Erythroblast (primary cell): ENCODE results near the gene IGLL5.
"Not testable (repeated sequence)": the region's sequence is repeated elsewhere in the genome, so short reads cannot be mapped to it uniquely, and the experiment has no call there.

Experiments
- DNase-seq, 2 experiments: peaks; one replicate each; lab custom pipeline; 2025; lab: John Stamatoyannopoulos, UW
- GATA1 ChIP-seq: IDR thresholded peaks from 2 replicates; pipeline ENCODE4 v1.6.1; 2011; ENCODE audit warnings: low read depth, mild to moderate bottlenecking, control low read depth, low read length, moderate library complexity
- POLR2A ChIP-seq: IDR thresholded peaks from 2 replicates; pipeline ENCODE4 v1.6.1; 2011; ENCODE audit warnings: mild to moderate bottlenecking, low read length

Gene IGLL5

GRCh38 chr22:22914726-22915669 is 27.4 kb downstream of the IGLL5 start:
- no peak for TF ChIP-seq POLR2A
- no peak for TF ChIP-seq GATA1
- no peak for DNase-seq

GRCh38 chr22:22915670-22916035 is 28.0 kb downstream of the IGLL5 start:
- TF ChIP-seq POLR2A (no peak), GATA1 (no peak)
- DNase-seq: no peak

- TF ChIP-seq GATA1 (no peak), POLR2A (no peak)
- DNase-seq: no peak
These were observed 28.8 kb downstream of the IGLL5 start for GRCh38 chr22:22916215-22916951.

- DNase-seq: no peak
- TF ChIP-seq GATA1: no peak
- TF ChIP-seq POLR2A: no peak
These were observed 29.3 kb downstream of the IGLL5 start for GRCh38 chr22:22916952-22917290.

- DNase-seq: no peak
- TF ChIP-seq GATA1: no peak
- TF ChIP-seq POLR2A: no peak
These were observed 29.8 kb downstream of the IGLL5 start for GRCh38 chr22:22917377-22917776.

GRCh38 chr22:22918297-22918965 is 30.8 kb downstream of the IGLL5 start:
- no peak for TF ChIP-seq POLR2A
- TF ChIP-seq GATA1: no peak
- DNase-seq: no peak

- no peak for DNase-seq
- TF ChIP-seq GATA1 (no peak), POLR2A (no peak)
These were observed 31.4 kb downstream of the IGLL5 start for GRCh38 chr22:22919041-22919440.

DNA sequence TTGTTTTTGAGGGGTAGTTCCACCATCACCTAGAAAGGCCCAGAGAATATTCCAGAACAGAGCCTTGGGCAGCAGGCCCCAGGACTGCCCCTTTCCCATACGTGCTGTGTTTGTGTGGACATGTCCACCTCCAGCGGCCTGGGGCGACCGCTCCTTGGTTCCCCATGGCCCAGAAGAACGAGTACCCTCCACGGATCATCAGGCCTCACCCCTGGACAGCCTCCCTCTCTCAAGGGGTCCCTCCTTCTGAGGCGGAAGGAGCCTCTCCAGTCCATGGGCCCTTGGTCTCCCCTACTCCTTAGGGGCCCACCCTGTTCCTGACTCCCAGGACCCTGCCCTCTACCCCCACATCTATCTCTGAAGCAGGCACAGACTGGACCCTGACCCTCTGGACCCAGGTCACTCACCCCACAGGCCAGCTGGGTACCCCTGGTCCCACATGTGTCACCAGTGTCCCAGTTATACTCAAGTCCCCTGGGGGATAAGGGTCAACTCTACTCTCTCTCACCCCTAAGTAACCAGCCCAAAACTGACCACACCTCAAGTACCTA is 32.6 kb downstream of the IGLL5 start:
- no peak for DNase-seq
- TF ChIP-seq POLR2A (no peak), GATA1 (no peak)

- DNase-seq: no peak
- no peak for TF ChIP-seq GATA1
- TF ChIP-seq POLR2A: no peak
These were observed 33.4 kb downstream of the IGLL5 start for GRCh38 chr22:22920910-22921550.

GRCh38 chr22:22921575-22921974 is 34.0 kb downstream of the IGLL5 start:
- DNase-seq: no peak
- TF ChIP-seq POLR2A: no peak
- TF ChIP-seq GATA1: no peak

DNA sequence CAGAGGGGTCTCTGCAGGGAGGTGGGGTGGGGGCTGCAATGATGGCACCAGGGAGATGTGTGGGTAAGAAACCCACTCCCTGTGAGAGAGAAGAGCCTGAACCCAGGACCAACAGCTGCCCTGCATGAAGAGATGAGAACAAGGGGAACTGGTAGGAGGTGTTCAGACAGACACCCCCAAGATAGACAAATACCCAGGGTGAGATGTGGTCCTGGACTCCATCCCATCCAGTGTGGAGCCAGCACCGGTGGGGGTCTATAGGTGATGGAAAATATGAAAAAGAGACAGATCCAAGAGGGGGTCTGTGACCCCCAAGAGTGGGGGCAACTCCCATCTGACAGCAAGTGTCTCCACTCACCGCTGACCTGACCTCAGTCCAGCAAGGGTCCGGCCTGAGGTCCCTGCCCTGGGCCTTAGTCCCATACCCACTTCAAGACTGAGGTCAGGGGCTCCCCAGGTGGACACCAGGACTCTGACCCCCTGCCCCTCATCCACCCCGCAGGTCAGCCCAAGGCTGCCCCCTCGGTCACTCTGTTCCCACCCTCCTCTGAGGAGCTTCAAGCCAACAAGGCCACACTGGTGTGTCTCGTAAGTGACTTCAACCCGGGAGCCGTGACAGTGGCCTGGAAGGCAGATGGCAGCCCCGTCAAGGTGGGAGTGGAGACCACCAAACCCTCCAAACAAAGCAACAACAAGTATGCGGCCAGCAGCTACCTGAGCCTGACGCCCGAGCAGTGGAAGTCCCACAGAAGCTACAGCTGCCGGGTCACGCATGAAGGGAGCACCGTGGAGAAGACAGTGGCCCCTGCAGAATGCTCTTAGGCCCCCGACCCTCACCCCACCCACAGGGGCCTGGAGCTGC is 34.7 kb downstream of the IGLL5 start:
- not testable (repeated sequence) for DNase-seq

GRCh38 chr22:22922954-22923319 is 35.3 kb downstream of the IGLL5 start:
- DNase-seq: no peak
- TF ChIP-seq GATA1: no peak
- TF ChIP-seq POLR2A: no peak

- TF ChIP-seq POLR2A: no peak
- no peak for TF ChIP-seq GATA1
- DNase-seq: no peak
These were observed 35.8 kb downstream of the IGLL5 start for GRCh38 chr22:22923379-22923778.
